HG03354 (cell line): Measurements from ENCODE around the gene ATP2B1.
"Not testable (repeated sequence)": the region's sequence is repeated elsewhere in the genome, so short reads cannot be mapped to it uniquely, and the experiment has no call there.

Source experiments
- ATAC-seq: cut with Tn5 transposase; IDR thresholded peaks from one replicate; pipeline ENCODE4 v1.9.1; 2021; ENCODE audit warnings: mild to moderate bottlenecking; ENCODE audit not compliant: unreplicated experiment, poor library complexity, severe bottlenecking

The ATP2B1 gene

GRCh38 chr12:89708565-89709156 is at the start of gene ATP2B1:
ATP2B1 (minus strand) TSS chr12:89708838; CDS start chr12:89655886, 52,952 bp downstream.
- peak; percentile 61 for ATAC-seq

- not testable (repeated sequence) for ATAC-seq
These were observed 49.3 kb upstream of the ATP2B1 start for GRCh38 chr12:89757987-89758386.

GRCh38 chr12:89756585-89757398 is 48.2 kb upstream of the ATP2B1 start:
- peak; percentile 87 for ATAC-seq

GRCh38 chr12:89756194-89756584 is 47.6 kb upstream of the ATP2B1 start:
- peak; percentile 22 for ATAC-seq

- ATAC-seq: no peak
These were observed 45.4 kb upstream of the ATP2B1 start for GRCh38 chr12:89753997-89754396.

GRCh38 chr12:89752341-89752740 is 43.7 kb upstream of the ATP2B1 start:
- ATAC-seq: peak; percentile 48

- no peak for ATAC-seq
These were observed 42.0 kb upstream of the ATP2B1 start for GRCh38 chr12:89750389-89751351.

GRCh38 chr12:89748791-89749190 is 40.2 kb upstream of the ATP2B1 start:
- no peak for ATAC-seq

GRCh38 chr12:89745286-89745685 is 36.6 kb upstream of the ATP2B1 start:
- ATAC-seq: no peak

- ATAC-seq: no peak
These were observed 33.8 kb upstream of the ATP2B1 start for GRCh38 chr12:89742337-89743022.

GRCh38 chr12:89740943-89741342 is 32.3 kb upstream of the ATP2B1 start:
- no peak for ATAC-seq

- ATAC-seq: no peak
These were observed 28.4 kb upstream of the ATP2B1 start for GRCh38 chr12:89736995-89737394.

- ATAC-seq: no peak
These were observed 25.1 kb upstream of the ATP2B1 start for GRCh38 chr12:89733579-89734201.

- ATAC-seq: no peak
These were observed 23.9 kb upstream of the ATP2B1 start for GRCh38 chr12:89732522-89732921.

GRCh38 chr12:89731614-89732013 is 23.0 kb upstream of the ATP2B1 start:
- no peak for ATAC-seq

GRCh38 chr12:89731089-89731488 is 22.5 kb upstream of the ATP2B1 start:
- ATAC-seq: no peak

- no peak for ATAC-seq
These were observed 21.4 kb upstream of the ATP2B1 start for GRCh38 chr12:89729946-89730459.

GRCh38 chr12:89723276-89723675 is 14.6 kb upstream of the ATP2B1 start:
- no peak for ATAC-seq
